Measurements from ENCODE around the gene HNRNPA1. TPM values are rescaled to one million over a fixed set of nuclear protein-coding genes. Genes with fewer than 3 reads are reported as not detected.

Gene HNRNPA1
- total and polyA plus RNA-seq, 9 of the 15 experiments (the other 6 are each of a cell fraction or from before 2014, with no cell fraction given): 1,166 to 2,703 (median 1,815) TPM

DNA sequence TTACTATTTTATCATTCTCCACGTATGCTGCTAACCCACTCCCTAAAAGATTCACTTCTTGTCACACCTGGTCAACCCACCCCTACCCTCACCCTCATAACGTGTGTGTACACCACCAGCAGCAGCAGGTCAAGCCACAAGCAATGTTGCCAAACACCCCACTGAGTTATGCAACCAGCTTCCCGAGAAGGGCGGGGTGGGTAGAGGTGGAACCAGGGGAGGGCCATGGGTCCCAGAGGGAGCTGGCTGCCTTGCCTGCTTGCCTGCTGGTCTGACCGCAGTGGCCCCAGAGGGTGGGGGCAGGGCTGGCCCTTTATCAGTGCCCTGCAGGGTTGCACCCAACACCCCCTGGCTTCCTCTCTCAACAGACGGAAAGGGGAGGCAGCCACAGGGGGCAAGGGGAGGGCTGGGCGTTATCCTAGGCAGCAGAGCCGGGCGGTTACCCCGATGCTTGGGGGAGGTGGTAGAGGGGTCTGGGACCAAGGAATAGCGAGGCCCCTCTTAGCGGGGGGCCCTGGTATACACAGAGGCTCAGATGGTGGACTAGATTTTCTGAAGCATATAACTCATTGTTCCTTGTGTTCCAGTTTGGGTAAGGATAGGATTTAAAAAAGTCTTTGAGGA is 23.8 kb downstream of the HNRNPA1 start (continued):
- TF ChIP-seq KDM4B (IDR thresholded peaks at IDR 0.05; ENCODE audit: borderline replicate concordance in 2 of 2, low read depth in 1 of 2): peak in 1 of 2 experiments; percentile 94; a peak in 1 of 4 replicates
- TF ChIP-seq MCM5 (IDR thresholded peaks at IDR 0.05; ENCODE audit: low read depth): no peak
- TF ChIP-seq POLR2AphosphoS2 (IDR thresholded peaks at IDR 0.05; ENCODE audit: low read length): 0 out of 2 replicates have a peak, but pooled peaks have one; percentile 32
- no peak for TF ChIP-seq ZNF586 (CRISPR knock-in tag; conservative IDR thresholded peaks at IDR 0.05)
- TF ChIP-seq, protein P1, sequence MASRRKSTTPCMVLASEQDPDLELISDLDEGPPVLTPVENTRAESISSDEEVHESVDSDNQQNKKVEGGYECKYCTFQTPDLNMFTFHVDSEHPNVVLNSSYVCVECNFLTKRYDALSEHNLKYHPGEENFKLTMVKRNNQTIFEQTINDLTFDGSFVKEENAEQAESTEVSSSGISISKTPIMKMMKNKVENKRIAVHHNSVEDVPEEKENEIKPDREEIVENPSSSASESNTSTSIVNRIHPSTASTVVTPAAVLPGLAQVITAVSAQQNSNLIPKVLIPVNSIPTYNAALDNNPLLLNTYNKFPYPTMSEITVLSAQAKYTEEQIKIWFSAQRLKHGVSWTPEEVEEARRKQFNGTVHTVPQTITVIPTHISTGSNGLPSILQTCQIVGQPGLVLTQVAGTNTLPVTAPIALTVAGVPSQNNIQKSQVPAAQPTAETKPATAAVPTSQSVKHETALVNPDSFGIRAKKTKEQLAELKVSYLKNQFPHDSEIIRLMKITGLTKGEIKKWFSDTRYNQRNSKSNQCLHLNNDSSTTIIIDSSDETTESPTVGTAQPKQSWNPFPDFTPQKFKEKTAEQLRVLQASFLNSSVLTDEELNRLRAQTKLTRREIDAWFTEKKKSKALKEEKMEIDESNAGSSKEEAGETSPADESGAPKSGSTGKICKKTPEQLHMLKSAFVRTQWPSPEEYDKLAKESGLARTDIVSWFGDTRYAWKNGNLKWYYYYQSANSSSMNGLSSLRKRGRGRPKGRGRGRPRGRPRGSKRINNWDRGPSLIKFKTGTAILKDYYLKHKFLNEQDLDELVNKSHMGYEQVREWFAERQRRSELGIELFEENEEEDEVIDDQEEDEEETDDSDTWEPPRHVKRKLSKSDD (conservative IDR thresholded peaks at IDR 0.05; ENCODE audit: low read length): 0 out of 2 replicates have a peak, but pooled peaks have one; percentile 17
- TF ChIP-seq MTA3 (IDR thresholded peaks at IDR 0.05; ENCODE audit: borderline replicate concordance): peak; percentile 96
- TF ChIP-seq ZNF143 (CRISPR knock-in tag; IDR thresholded peaks at IDR 0.05): no peak
- TF ChIP-seq CBFB (CRISPR knock-in tag; IDR thresholded peaks at IDR 0.05): peak; percentile 99
- peak in 1 of 3 experiments; percentile 37 for TF ChIP-seq YY1 (IDR thresholded peaks at IDR 0.05; ENCODE audit: borderline replicate concordance in 1 of 3, control insufficient read depth in 1 of 3, extremely low read depth in 1 of 3, insufficient read depth in 3 of 3, insufficient read length in 1 of 3, insufficient replicate concordance in 2 of 3, low read depth in 1 of 3, low read length in 2 of 3)
- TF ChIP-seq DNMT1 (IDR thresholded peaks at IDR 0.05): no peak
- TF ChIP-seq CAMTA2 (CRISPR knock-in tag; conservative IDR thresholded peaks at IDR 0.05): no peak
- TF ChIP-seq, protein P2, sequence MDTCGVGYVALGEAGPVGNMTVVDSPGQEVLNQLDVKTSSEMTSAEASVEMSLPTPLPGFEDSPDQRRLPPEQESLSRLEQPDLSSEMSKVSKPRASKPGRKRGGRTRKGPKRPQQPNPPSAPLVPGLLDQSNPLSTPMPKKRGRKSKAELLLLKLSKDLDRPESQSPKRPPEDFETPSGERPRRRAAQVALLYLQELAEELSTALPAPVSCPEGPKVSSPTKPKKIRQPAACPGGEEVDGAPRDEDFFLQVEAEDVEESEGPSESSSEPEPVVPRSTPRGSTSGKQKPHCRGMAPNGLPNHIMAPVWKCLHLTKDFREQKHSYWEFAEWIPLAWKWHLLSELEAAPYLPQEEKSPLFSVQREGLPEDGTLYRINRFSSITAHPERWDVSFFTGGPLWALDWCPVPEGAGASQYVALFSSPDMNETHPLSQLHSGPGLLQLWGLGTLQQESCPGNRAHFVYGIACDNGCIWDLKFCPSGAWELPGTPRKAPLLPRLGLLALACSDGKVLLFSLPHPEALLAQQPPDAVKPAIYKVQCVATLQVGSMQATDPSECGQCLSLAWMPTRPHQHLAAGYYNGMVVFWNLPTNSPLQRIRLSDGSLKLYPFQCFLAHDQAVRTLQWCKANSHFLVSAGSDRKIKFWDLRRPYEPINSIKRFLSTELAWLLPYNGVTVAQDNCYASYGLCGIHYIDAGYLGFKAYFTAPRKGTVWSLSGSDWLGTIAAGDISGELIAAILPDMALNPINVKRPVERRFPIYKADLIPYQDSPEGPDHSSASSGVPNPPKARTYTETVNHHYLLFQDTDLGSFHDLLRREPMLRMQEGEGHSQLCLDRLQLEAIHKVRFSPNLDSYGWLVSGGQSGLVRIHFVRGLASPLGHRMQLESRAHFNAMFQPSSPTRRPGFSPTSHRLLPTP (IDR thresholded peaks at IDR 0.05; ENCODE audit: borderline replicate concordance, extremely low read depth, insufficient read length): no peak
- TF ChIP-seq DDX20 (tag; IDR thresholded peaks at IDR 0.05; ENCODE audit: low read depth): no peak
- TF ChIP-seq ESRRB (CRISPR knock-in tag; IDR thresholded peaks at IDR 0.05; ENCODE audit: borderline replicate concordance): no peak
- peak; percentile 94 for TF ChIP-seq SOX6 (IDR thresholded peaks at IDR 0.05)
- peak; percentile 39; the same call in 1 of the 2 replicates for TF ChIP-seq ELF4 (CRISPR knock-in tag; IDR thresholded peaks at IDR 0.05)
- TF ChIP-seq CHD1 (IDR thresholded peaks at IDR 0.05; ENCODE audit: low read length): no peak
- TF ChIP-seq HNRNPLL (IDR thresholded peaks at IDR 0.05; ENCODE audit: low read depth, low read length, poor library complexity, severe bottlenecking): no peak
- no peak for TF ChIP-seq NFIX (CRISPR knock-in tag; IDR thresholded peaks at IDR 0.05; ENCODE audit: low read depth)
- no peak for TF ChIP-seq RBM25 (IDR thresholded peaks at IDR 0.05; ENCODE audit: low read depth, low read length, severe bottlenecking)
- no peak for TF ChIP-seq ZNF79 (CRISPR knock-in tag; IDR thresholded peaks at IDR 0.05; ENCODE audit: low read depth)

All from K562 (cell line).